Coronary artery (tissue), 2 donors: ENCODE data around the gene DLG2.

Experiments
- DNase-seq: peaks from one replicate; pipeline ENCODE4 v3.0.0-alpha.2; 2017; ENCODE audit warnings: low spot score
- H3K27ac ChIP-seq, 2 donors: fragments of 200-600 bp; sonication (generic); one replicate each; pipeline ENCODE4 v1.5.1; 2016 to 2019
- H3K4me3 ChIP-seq: fragments of 200-600 bp; sonication (generic); 2 replicates; pipeline ENCODE4 v1.5.1; 2016; ENCODE audit warnings: mild to moderate bottlenecking, moderate library complexity
- CTCF ChIP-seq: fragments of 200-600 bp; sonication (generic); IDR thresholded peaks from one replicate; pipeline ENCODE4 v1.5.1; 2019; ENCODE audit warnings: antibody characterized with exemption

The DLG2 gene

DNA sequence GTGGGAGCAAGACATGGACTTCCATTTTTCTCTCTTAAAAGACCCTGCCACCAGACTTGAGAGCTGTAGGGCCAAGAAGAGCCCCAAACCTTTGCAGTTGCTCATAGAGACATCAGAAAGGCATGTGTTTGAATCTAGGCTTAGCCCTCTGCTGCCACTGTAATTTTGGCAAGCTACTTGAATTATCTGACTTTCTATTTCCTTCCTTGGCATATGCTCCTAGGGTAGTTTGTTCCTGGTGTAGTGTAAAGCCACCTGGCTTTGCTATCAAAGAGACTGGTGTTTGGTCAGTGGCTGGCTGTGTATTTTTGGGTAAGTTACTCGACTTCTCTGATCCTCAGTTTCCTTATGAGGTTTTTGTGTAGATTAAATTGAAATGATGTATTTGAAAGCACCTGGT lies 2088.9 kb downstream of the DLG2 start:
- Histone ChIP-seq H3K27ac (no peak overlapping the region), H3K4me3 (no peak overlapping the region)
- no peak for TF ChIP-seq CTCF
- no peak for DNase-seq

GRCh38 chr11:83537131-83537610 lies 2090.0 kb downstream of the DLG2 start:
- Histone ChIP-seq H3K27ac (no peak overlapping the region), H3K4me3 (no peak overlapping the region)
- DNase-seq: no peak
- TF ChIP-seq CTCF: no peak

- Histone ChIP-seq H3K4me3 (no peak overlapping the region), H3K27ac (no peak overlapping the region)
- DNase-seq: no peak
- no peak for TF ChIP-seq CTCF
These were observed 2094.0 kb downstream of the DLG2 start for GRCh38 chr11:83533166-83533565.

GRCh38 chr11:83528877-83529276 lies 2098.3 kb downstream of the DLG2 start:
- no peak overlapping the region for H3K4me3 ChIP-seq
- H3K27ac ChIP-seq: no peak overlapping the region
- no peak for DNase-seq
- TF ChIP-seq CTCF: no peak

- H3K27ac ChIP-seq: no peak overlapping the region
- no peak overlapping the region for H3K4me3 ChIP-seq
- no peak for DNase-seq
- no peak for TF ChIP-seq CTCF
These were observed 2098.9 kb downstream of the DLG2 start for GRCh38 chr11:83528225-83528624.

- no peak for DNase-seq
- no peak overlapping the region for H3K4me3 ChIP-seq
- no peak for TF ChIP-seq CTCF
- no peak overlapping the region for H3K27ac ChIP-seq
These were observed 2103.5 kb downstream of the DLG2 start for GRCh38 chr11:83523676-83524075.

- no peak overlapping the region for H3K4me3 ChIP-seq
- H3K27ac ChIP-seq: no peak overlapping the region
- DNase-seq: no peak
- no peak for TF ChIP-seq CTCF
These were observed 2104.2 kb downstream of the DLG2 start for GRCh38 chr11:83522911-83523310.
